ENCODE measurements around the gene STAT5B.
"Not testable (repeated sequence)": the region's sequence is repeated elsewhere in the genome, so short reads cannot be mapped to it uniquely, and the experiment has no call there.

Gene STAT5B

DNA sequence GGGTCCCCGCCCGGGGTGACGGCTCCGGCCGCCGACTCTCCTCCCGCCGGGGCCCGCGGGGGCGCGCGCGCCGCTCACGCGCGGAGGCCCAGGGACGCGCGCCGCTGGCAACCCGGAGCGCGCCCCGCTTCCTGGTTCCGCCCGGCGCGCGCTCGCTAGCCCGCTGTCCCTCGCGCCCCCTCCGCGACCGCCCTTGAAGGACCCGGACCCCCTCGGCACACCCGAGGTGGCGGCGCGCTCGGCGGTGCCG lies at the start of gene STAT5B:
Gene STAT5B (minus strand): TSS at position 33 of the 250 bp plus-strand sequence. CDS start 44,264 bp downstream, outside the sequence.
- DNase-seq = peak; percentile 79 to 95 (median 90)

DNA sequence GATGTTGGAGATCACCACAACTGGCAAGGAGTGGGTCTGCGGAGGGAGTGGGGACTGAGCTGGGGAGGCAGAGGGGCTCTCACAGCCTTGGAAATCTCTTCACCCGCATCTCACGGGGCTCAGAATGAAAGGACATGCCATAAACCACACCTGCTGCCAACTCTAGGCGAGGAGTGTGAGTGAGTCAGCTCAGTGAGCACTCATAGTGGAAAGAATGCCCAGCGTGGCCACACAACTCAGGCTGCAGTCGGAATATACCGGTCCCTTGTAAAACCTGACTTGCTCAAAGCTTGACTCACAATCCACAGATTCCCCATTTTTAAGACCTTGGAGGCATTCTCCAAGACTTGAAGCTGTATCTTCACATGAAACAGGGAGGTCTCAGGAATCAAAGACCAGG lies 48.8 kb upstream of the STAT5B start:
- no peak for DNase-seq

DNA sequence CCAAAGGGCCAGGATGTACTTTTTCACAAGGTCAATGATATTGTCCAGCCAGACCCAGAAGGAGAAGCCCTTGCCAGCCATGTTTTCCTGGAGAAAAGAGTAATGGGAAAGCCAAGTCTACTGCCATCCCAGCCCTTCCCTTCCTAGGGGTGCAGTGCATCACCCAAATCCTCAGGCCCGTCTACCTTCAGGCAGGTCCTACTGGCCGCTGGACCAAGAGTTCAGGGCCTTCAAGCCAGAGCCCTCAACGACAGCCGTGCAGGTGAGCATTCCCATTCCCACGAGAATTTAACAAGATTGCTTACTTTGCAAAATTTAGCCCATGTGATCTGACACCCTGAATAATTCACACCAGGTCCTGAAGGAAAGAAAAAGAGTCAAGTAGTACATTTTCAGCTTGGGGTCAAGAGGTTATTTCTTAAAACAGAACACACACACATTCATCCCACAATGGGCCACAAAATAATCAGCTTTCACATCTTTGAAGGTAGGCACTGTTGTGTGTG lies 47.1 kb upstream of the STAT5B start:
- no peak for DNase-seq

DNA sequence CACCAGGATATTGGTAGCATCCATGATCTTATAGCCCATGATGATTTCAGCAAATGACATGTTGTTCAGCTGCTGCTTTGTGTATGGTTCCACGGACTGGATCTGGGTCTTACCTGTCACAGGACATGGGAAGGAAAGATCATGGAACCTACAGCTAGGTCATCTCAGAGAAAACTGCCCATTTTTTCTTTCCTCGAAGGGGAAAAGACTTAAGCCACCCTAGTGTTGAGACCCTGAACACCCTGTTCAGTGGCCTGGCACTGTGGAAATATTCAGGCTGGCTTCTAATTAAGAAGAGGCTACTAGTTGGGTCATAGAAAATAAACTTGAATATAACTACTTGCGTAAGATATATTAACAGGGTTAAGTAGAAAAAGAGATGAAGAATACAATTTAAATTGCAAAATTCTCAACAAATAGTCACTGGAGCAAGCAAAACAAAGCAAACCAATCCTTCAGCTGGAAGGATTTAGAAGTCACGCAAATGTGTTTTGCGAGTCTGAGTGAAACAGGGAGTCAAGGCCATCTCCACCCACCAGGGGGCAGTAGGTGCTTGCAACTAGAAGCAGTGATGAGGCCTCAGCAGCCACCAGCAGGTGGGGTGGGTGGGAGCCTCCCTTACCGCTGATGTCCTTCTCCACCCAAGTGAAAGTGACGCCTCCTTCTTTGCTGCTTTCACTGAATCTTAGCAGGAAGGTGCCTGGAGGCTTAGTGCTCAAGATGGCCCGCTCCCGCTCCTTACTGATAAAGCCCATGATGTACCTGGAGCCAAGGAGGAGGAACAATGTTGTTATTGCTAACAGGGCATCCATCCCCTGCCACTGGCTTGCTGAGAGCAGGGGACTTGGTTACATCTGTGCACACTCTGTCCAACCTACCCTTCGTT lies 46.4 kb upstream of the STAT5B start:
- peak; percentile 95 to 97 (median 96) for DNase-seq

DNA sequence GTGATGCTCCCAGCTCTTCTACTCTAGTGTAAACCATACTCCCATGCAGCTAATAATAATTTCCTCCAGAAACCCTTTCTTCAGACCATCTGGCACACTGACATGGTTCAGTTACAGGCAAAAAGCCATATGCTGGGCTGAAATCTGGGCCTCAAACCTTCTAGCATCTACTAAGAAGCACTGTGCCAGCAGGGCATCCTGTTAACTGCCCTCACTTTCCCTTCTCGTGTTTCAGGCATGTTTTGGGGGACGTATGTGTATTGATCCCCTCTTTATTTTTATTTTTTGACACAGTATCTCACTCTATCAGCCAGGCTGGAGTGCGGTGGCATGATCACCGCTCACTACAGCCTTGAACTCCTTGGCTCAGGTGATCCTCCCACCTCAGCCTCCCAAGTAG lies 45.4 kb upstream of the STAT5B start:
- no peak for DNase-seq

DNA sequence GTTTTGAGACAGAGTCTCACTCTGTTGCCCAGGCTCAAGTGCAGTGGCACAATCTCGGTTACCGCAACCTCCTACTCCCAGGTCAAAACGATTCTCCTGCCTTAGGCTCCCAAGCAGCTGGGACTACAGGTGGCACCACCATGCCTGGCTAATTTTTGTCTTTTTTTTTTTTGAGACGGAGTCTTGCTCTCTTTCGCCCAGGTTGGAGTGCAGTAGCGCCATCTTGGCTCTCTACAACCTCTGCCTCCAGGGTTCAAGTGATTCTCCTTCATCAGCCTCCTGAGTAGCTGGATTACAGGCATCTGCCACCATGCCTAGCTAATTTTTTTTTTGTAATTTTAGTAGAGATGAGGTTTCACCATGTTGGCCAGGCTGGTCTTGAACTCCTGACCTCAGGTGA lies 41.8 kb upstream of the STAT5B start:
- DNase-seq = not testable (repeated sequence)

DNA sequence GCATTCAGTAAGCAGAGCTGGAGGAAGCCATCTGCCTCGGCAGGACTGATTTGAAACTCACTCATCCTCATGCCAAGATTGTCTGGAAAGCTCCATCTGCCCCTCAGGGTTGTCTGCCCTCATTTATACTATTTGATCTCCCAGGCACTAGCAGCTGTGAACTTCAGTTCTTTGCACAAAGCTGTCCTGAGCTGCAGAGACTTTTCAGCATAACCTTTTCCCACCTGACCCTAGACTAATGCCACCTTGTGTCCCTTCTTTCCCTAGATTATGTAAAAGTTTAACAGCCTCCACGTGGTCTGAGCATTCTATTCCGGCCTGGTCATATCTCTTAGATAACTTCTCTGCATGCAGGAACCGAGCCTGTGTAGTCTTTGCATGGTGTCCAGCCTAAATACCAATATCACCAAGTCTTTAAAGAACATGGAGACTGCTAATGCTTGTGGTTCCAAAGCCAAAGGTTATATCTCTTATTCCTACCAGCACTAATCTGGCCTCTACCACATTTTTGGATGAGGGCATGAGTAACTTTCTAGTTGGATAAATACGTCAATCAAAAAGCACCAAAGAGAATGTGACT lies 41.2 kb upstream of the STAT5B start:
- no peak for DNase-seq

DNA sequence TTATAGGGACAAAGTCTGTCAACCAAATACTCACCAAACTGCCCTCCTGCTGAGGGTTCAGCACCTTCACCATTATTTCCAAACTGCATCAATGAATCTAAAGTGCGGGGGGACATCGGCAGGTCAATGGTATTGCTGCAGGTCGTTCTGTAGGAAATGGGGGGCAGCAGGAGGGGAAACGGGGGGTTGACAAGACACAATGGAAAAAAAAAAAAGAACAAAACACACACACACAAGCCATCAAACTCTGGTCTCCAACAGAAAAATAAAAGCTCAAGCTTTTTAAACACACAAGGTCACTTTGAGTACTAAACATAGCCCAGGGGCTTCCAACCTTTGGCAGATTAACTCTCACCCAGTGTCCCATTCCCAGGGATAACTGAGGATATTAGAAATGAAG lies 40.6 kb upstream of the STAT5B start:
- no peak for DNase-seq

DNA sequence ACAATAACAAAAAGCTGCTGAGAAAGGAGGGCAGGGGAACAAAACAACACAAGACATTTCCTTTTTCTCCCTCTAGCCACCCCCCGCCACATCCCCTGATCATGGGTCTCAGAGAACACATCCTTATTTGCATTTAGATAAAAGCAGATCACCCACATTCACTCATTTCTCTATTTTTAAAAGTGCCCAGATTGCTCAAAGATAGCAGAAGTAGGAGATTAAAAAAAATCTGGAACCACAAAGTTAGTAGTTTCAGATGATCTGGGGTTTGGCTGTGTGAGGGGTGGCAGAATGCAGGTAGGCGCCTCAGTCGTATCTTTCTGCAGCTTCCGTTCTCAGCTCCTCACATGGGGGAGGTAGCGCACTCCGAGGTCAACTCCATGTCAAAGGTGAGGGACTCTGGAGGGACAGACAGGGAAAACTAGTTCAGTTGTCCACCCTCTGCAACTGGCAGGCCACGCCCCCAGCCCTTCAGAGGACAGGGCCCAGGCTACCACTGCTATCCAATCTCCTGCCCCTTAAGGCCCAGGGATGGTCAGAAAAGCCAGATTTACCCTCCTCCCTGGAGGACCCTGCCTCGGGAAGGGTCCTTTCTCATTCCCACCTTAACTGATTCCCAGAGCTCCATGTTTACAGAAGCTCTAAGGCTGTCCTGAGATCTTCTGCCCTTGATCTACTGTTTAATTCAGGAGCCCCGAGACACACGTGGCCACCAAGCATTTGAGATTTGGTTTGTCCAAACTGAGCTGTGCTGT lies 39.4 kb upstream of the STAT5B start:
- peak; percentile 73 to 81 (median 76) for DNase-seq

DNA sequence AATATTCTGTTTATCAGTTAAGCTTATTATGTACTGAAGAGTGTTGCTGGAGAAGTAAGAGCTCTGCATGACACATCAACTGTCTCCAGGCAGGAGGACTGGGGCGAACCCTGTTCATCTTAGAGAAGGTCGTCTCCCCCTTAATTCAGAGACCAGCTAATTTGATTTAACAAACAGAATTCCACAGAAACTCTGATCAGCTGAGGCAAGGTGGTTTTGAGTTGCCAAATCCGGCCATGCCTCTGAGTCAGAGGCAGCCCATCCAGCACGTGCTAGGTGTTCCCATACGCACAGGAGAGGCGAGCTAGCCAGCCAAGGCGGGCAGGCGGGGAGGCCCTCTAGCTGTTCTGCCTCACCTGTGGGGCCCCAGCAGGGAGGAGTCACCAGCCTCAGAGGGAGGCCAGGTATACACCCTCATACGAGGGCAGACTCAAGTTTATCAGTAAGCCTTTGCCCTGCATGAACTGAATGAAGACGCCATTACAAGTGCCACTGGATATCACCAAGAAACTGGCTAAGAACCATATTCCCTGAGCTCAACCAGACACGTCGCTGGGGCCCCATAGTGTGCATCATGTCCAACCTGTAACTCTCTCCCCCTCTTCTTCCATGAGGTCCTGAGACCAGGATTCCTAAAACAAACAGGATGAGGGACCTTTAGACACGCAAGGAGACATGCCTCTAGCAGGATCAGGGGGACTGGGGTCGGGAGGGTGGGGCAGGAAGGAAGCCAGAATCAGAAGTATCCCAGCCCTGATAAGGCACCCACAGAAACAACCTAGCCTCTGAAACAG lies 37.8 kb upstream of the STAT5B start:
- no peak for DNase-seq

DNA sequence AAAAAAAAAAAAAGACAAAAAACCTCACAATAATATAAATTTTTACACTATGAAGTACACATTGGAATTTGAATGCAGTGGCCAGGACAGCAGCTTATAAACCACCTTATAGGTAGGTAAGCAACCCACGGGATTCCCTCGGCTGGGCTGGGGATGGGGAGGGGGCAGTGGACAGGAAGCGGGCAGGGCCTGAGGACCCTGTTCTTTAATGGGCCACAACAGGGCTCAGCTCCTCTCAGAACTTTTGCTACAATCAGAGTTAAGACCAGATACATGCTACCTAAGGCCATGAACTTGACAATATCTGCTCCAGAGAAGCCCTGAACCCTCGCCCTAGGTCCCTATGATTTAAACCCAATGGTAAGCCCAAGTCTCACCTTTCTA lies 37.2 kb upstream of the STAT5B start:
- DNase-seq = no peak

DNA sequence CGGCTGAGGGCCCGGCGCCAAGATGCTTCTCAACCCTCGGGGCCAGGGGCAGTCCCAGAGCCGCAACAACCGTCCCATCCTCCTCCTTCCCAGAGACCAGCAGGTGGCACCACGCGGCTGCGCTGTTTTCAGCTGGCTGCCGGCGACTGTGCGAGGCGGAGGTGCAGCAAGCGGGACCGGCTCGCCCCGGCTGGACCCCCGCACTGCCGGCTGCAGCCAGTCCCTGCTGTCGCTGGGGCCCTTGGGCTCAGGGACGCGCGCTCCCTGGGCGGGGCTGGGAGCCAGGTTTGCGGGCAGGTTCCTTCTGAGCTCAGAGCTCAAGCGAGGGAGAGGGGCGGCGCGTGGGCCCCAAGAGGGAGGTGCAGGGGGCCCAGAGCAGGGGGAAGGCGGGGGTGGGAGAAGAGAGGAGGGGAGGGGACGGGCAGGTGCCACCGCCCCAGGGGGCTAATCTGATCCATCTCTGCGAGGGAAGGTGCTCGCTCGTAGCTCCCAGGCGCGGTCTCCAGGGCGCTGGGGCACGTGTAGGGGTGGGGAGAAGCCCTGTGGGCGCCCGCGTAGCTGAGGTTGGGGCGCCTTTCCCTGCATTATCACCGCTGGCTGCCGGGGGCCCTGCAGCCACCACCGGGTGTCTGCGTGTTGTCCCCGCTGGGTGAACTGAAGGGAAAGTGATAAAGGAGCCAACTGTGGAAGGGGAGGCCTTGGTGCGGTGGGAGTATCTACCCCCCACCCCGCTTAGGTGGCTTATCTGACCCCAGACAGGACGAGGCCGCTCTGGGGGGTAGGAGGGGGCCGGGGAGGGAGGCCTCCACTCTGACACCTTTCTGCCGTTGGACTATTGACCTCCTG lies 36.3 kb upstream of the STAT5B start:
- DNase-seq = peak; percentile 60 to 79 (median 61)

DNA sequence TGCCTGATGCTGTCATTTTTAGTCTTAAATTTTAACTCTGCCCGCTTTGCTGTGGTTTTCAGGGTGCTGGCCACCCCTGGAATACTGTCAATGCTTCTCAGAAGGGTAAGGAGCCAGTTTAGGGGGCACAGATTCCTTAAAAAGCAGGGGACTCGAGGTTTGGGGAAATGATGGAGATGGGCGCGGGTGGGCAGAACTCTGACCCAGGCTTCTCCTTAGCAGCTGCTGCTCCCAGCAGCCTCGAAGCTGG lies 35.8 kb upstream of the STAT5B start:
- DNase-seq = no peak

DNA sequence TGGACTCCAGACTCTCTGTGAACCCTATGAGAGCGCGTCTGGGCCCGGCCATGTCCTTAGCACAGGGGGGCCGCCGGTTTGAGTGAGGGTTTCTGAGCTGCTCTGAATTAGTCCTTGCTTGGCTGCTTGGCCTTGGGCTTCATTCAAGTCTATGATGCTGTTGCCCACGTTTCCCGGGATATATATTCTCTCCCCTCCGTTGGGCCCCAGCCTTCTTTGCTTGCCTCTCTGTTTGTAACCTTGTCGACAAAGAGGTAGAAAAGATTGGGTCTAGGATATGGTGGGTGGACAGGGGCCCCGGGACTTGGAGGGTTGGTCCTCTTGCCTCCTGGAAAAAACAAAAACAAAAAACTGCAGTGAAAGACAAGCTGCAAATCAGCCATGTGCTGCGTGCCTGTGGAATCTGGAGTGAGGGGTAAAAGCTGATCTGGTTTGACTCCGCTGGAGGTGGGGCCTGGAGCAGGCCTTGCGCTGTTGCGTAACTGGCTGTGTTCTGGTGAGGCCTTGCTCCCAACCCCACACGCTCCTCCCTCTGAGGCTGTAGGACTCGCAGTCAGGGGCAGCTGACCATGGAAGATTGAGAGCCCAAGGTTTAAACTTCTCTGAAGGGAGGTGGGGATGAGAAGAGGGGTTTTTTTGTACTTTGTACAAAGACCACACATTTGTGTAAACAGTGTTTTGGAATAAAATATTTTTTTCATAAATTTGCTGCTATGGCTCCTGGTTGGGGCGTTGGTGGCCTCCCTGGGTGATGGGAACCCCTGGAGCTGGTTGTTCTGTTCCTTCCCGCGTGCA lies 35.2 kb upstream of the STAT5B start:
- DNase-seq = peak; percentile 79 to 86 (median 85)

DNA sequence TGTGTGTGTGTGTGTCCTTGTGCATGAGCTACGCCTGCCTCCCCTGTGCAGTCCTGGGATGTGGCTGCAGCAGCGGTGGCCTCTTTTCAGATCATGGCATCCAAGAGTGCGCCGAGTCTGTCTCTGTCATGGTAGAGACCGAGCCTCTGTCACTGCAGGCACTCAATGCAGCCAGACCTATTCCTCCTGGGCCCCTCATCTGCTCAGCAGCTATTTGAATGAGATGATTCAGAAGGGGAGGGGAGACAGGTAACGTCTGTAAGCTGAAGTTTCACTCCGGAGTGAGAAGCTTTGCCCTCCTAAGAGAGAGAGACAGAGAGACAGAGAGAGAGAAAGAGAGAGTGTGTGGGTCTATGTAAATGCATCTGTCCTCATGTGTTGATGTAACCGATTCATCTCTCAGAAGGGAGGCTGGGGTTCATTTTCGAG lies 34.6 kb upstream of the STAT5B start:
- DNase-seq = no peak

DNA sequence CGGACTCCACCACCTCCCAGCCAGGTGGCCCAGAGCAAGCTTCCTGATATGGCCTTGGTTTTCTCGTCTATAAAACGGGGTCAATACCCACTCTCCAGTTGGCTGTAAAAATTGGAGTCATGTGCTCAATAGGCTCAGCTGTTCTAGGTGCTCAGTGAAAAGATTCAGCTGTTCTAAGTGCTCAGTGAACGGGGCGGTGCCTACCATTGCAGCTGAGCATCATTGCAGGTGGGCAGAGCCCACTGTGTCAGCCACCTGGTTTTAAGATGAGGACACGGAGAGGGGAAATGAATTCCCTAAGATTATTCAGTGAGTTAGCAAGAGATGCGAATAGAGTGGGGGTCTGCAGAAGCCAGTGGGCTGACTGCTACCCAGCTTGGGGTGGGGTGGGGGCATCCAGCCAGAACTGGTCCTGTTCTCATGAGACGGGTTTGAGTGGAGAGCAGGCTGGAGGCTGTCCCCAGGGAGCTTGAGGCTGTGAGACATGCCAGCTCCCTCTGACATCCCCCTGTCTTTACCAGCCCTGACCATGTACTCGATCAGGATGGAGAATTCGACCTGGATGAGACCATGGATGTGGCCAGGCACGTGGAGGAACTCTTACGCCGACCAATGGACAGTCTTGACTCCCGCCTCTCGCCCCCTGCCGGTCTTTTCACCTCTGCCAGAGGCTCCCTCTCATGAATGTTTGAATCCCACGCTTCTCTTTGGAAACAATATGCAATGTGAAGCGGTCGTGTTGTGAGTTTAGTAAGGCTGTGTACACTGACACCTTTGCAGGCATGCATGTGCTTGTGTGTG lies 34.0 kb upstream of the STAT5B start:
- DNase-seq = no peak

DNA sequence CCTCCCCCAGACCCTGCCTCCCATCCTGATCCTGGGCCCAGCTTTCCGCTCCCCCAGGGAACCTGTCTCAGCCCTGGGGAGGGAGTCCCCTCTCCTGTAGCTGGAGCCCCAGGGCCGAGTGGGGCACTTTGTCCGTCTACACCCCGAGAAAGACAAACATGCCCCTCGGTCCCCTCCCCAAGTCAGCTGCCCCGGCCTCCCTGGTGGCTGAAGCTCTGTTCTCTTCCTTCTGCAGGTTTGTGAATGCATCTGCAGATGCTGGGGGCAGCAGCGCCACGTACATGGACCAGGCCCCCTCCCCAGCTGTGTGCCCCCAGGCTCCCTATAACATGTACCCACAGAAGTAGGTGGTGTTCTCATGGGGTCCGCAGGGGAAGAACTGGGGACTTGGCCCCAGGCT lies 33.0 kb upstream of the STAT5B start:
- DNase-seq = no peak

DNA sequence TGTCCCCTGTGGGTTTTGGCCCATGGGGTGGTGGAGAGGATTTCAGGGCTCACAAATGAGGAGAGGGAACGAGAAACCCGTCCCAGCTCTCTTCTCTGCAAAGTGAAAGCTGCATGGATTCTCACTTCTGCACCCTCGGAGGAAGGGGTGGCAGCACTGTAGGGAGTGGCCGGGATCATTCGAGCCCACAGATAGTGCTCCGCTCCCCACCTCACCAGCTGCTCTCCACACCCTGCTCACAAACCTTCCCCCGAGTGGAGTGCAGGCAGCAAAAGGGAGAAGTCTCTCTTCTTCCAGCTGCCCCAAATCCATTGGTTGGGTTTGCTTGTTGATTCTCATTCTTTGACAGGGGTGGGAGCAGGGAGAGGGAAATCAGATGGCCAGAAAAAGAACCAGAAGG lies 32.3 kb upstream of the STAT5B start:
- no peak for DNase-seq

DNA sequence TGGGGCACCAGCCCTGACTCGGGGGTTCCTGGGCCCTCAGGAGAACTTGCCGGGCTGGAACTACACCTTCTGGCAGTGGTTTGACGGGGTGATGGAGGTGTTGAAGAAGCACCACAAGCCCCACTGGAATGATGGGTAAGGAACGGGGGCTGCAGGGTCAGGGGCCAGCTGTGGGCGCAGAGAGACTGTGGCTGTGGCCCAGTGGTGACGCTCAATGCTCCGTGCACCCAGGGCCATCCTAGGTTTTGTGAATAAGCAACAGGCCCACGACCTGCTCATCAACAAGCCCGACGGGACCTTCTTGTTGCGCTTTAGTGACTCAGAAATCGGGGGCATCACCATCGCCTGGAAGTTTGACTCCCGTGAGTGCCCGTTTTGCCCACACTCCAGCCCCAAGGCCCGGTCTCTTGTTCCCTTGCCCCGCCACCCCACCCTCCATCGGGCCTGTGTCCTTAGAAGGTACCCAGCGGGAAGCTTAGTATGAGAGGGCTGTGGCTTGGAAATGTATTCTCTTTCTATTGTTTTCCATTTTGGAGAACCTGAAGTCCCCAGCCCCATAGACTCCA lies 31.3 kb upstream of the STAT5B start:
- DNase-seq = no peak

DNA sequence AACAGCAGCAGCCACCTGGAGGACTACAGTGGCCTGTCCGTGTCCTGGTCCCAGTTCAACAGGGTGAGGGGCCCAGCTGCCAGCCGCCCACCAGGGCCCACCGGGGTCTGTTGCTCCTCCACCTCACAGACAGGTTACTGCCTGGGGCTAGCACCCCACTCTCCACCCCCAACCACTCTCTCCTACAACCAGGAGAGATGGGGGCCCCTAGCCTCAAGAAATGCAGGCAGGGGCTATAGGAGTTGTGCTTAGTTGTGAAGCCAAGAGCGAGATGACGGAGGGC lies 30.1 kb upstream of the STAT5B start:
- DNase-seq = no peak
